Caco-2 (cell line): ENCODE data around the gene SLC44A1. TPM values are rescaled to one million over a fixed set of nuclear protein-coding genes. Genes with fewer than 3 reads are reported as not detected.
"Not testable (repeated sequence)": the region's sequence is repeated elsewhere in the genome, so short reads cannot be mapped to it uniquely, and the experiment has no call there.

Experiments
- BruUV-seq: library from RNA; stranded (reverse); fragments of 400-500 nt; replicated peaks from 2 replicates; lab custom pipeline; 2021; lab: Mats Ljungman, UMichigan
- CTCF ChIA-PET: fragments of 300-600 bp; sonication (Branson Sonifier 250); formaldehyde crosslinking; loops from one replicate; lab custom pipeline; 2022; ENCODE audit warnings: antibody characterized with exemption; lab: Charles Lee
- POLR2A ChIA-PET: fragments of 300-600 bp; sonication (Branson Sonifier 250); formaldehyde crosslinking; loops from one replicate; lab custom pipeline; 2022; ENCODE audit warnings: antibody characterized with exemption; lab: Charles Lee
- DNase-seq, 2 experiments: peaks; one replicate each; pipeline versions ENCODE4 v3.0.0 to v3.0.0-alpha.2; 2020 to 2022
- H3K27me3 ChIP-seq: replicated peaks from 2 replicates; pipeline ENCODE4 v1.6.0; 2011; ENCODE audit warnings: low read length; ENCODE audit not compliant: control insufficient read depth, insufficient read depth
- H3K36me3 ChIP-seq: 2 replicates; pipeline ENCODE4 v1.5.1; 2011; ENCODE audit warnings: low read length; ENCODE audit not compliant: control insufficient read depth, insufficient read depth
- H3K4me1 ChIP-seq: fragments of 250-450 bp; sonication (Bioruptor Pico); 2 replicates; pipeline ENCODE4 v1.5.1; 2020; ENCODE audit warnings: mild to moderate bottlenecking
- H3K4me3 ChIP-seq: 2 replicates; pipeline ENCODE4 v1.5.1; 2011; ENCODE audit warnings: low read depth, mild to moderate bottlenecking, control low read depth, low read length
- H3K9me3 ChIP-seq: fragments of 250-450 bp; sonication (Bioruptor Pico); 2 replicates; pipeline ENCODE4 v1.5.1; 2020; ENCODE audit warnings: mild to moderate bottlenecking, moderate library complexity
- H3K27ac Mint-ChIP-seq: one replicate; pipeline ENCODE4 v1.8.0; 2022; ENCODE audit warnings: mixed read lengths; ENCODE audit not compliant: unreplicated experiment
- H3K27me3 Mint-ChIP-seq: one replicate; pipeline ENCODE4 v1.8.0; 2022; ENCODE audit warnings: mixed read lengths; ENCODE audit not compliant: insufficient read depth, unreplicated experiment
- H3K36me3 Mint-ChIP-seq: one replicate; pipeline ENCODE4 v1.8.0; 2022; ENCODE audit warnings: mild to moderate bottlenecking, mixed read lengths; ENCODE audit not compliant: insufficient read depth, unreplicated experiment
- H3K4me1 Mint-ChIP-seq: one replicate; pipeline ENCODE4 v1.8.0; 2022; ENCODE audit warnings: low read depth, mixed read lengths; ENCODE audit not compliant: unreplicated experiment
- H3K4me3 Mint-ChIP-seq: one replicate; pipeline ENCODE4 v1.8.0; 2022; ENCODE audit warnings: mild to moderate bottlenecking, moderate library complexity, mixed read lengths; ENCODE audit not compliant: unreplicated experiment
- H3K9me3 Mint-ChIP-seq: one replicate; pipeline ENCODE4 v1.8.0; 2022; ENCODE audit warnings: mixed read lengths; ENCODE audit not compliant: unreplicated experiment
- intact Hi-C: fragments of 100-400 bp; cut with micrococcal nuclease; formaldehyde crosslinking; loops from one replicate; pipeline ENCODE4 v1.10.0; 2022; ENCODE audit not compliant: unreplicated experiment
- total RNA-seq: library from RNA; stranded (reverse); gene quantifications from 2 replicates; pipeline ENCODE4 v1.2.3, GENCODE V29; 2022
- TF ChIP-seq, protein P1 (sequence below), 2 experiments: fragments of 200-600 bp in 1 of 2; IDR thresholded peaks; 1 replicate in 1 of 2; 2 replicates in 1 of 2; pipeline versions ENCODE4 v1.5.1 to v1.8.0; 2011 to 2022; ENCODE audit warnings: antibody characterized with exemption in 1 of 2, control low read depth in 1 of 2, inconsistent platforms in 1 of 2, low read depth in 1 of 2, low read length in 1 of 2, mild to moderate bottlenecking in 1 of 2, moderate library complexity in 1 of 2; ENCODE audit not compliant: insufficient read depth in 1 of 2, severe bottlenecking in 1 of 2, unreplicated experiment in 1 of 2

The SLC44A1 gene
- total RNA-seq, 1 experiment from 2014 or later = 45.8 TPM

DNA sequence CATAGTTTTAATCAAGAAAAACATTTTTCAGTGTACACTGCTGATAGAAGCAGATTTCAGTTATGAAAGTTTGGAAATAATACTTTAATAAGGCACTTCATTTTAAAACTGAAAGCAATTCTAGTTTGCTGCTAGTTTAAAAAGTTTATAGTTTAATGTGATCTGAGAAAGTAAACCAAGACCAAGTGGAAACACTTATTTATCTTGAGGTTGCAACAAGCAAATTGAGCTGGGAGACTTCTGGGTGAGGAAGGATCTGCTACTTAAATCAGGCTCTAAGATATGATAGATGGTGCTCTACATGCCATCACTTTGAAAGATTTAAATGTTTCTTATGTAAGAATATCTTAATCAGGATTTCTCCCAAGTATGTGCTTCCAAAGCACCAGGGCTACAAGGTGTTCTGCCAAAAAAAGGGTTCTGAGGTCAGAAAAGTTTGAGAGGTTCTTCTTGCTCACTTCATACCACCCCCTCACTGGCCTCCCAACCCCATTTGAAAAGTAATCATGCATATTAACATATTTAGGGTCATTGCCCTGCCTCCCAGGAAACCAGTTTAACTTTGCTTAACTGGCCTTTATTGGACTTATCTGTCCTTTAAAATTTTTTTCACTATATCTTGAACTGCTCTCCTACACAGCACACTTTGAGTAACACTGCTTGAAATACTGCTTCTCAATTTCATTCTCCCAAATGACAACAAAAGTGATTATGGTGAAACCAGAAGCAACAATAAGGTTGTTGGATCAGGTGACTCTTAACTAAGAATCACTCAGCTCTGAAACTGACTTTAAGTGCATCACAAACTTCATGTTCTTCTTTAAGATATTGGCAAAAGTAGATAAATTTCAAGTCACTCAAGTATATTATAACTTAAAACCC, 15.5 kb downstream of the SLC44A1 start:
- H3K4me3 Mint-ChIP-seq = no peak overlapping the region
- BruUV-seq = no TSS peak
- H3K9me3 Mint-ChIP-seq = no peaks in the 10 kb centered on the region
- H3K27me3 Mint-ChIP-seq = no peaks in the 10 kb centered on the region
- H3K4me1 ChIP-seq = no peaks in the 10 kb centered on the region
- CTCF ChIA-PET = no interaction called here
- H3K36me3 Mint-ChIP-seq = peaks cover 6% of the 10 kb centered on the region
- H3K9me3 ChIP-seq = no peaks in the 10 kb centered on the region
- no peaks in the 10 kb centered on the region for H3K27me3 ChIP-seq
- no peak for DNase-seq
- no peak overlapping the region for H3K4me3 ChIP-seq
- POLR2A ChIA-PET = no interaction called here
- intact Hi-C loops = no loop called here
- H3K36me3 ChIP-seq = no peaks in the 10 kb centered on the region
- peak overlapping the region; percentile 23 for H3K27ac Mint-ChIP-seq
- TF ChIP-seq, protein P1, sequence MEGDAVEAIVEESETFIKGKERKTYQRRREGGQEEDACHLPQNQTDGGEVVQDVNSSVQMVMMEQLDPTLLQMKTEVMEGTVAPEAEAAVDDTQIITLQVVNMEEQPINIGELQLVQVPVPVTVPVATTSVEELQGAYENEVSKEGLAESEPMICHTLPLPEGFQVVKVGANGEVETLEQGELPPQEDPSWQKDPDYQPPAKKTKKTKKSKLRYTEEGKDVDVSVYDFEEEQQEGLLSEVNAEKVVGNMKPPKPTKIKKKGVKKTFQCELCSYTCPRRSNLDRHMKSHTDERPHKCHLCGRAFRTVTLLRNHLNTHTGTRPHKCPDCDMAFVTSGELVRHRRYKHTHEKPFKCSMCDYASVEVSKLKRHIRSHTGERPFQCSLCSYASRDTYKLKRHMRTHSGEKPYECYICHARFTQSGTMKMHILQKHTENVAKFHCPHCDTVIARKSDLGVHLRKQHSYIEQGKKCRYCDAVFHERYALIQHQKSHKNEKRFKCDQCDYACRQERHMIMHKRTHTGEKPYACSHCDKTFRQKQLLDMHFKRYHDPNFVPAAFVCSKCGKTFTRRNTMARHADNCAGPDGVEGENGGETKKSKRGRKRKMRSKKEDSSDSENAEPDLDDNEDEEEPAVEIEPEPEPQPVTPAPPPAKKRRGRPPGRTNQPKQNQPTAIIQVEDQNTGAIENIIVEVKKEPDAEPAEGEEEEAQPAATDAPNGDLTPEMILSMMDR (IDR thresholded peaks at IDR 0.05; ENCODE audit: insufficient read depth in 1 of 2, low read depth in 1 of 2, low read length in 1 of 2, severe bottlenecking in 1 of 2, unreplicated experiment in 1 of 2) = no peak
- H3K4me1 Mint-ChIP-seq = peaks cover 19% of the 10 kb centered on the region

DNA sequence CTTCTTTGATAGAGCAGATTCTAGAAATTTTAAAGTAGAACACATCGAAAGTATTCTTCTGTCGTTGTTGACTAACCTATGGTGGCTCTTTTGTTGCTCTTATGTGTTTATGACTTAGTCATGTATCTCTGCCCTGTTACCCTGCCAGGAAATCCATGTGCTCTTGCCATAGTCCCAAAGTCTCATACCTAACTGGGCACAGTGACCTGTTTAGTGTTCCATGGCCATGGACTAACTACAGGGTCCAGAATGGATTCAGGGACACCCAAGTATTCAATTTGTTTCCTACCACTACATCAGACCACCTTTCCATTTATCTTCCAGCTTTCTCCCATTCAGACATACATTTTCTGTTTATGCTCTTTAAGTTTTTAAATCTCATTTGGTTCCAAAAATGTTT, 18.0 kb downstream of the SLC44A1 start:
- DNase-seq = no peak
- Histone ChIP-seq H3K27me3 (no peaks in the 10 kb centered on the region), H3K36me3 (no peaks in the 10 kb centered on the region; the same call in 1 of the 2 replicates), H3K4me1 (no peaks in the 10 kb centered on the region), H3K4me3 (no peak overlapping the region), H3K9me3 (no peaks in the 10 kb centered on the region)
- intact Hi-C loops = no loop called here
- Mint-ChIP-seq H3K27me3 (no peaks in the 10 kb centered on the region), H3K4me1 (peaks cover 16% of the 10 kb centered on the region), H3K4me3 (no peak overlapping the region), H3K27ac (no peak overlapping the region), H3K9me3 (no peaks in the 10 kb centered on the region), H3K36me3 (peaks cover 6% of the 10 kb centered on the region)
- POLR2A ChIA-PET = no interaction called here
- no TSS peak for BruUV-seq
- TF ChIP-seq, protein P1 (IDR thresholded peaks at IDR 0.05; ENCODE audit: insufficient read depth in 1 of 2, low read depth in 1 of 2, low read length in 1 of 2, severe bottlenecking in 1 of 2, unreplicated experiment in 1 of 2) = no peak
- CTCF ChIA-PET = no interaction called here

DNA sequence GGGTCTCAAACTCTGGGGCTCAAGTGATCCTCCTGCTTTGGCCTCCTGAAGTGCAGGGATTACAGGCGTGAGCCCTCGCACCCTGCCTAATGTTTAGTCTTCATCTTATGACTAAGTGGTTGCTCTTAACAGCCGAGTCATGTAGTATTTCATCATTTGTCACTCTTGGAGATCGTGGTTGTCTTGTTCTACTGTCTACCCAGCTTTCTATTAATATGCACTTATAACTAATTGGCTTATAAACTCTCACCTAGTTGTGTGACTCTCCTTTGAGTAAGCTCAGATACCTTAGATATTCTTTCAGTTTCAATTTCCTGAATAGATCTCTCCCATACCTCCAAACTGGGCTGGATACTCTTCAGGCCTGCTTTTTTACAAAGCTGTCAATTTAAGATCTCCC, 19.9 kb downstream of the SLC44A1 start:
- TF ChIP-seq, protein P1 (IDR thresholded peaks at IDR 0.05; ENCODE audit: insufficient read depth in 1 of 2, low read depth in 1 of 2, low read length in 1 of 2, severe bottlenecking in 1 of 2, unreplicated experiment in 1 of 2) = no peak
- POLR2A ChIA-PET = interaction anchor here (0.7 kb wide), 1 partner anchor 20 kb away, joined by 4 read pairs; the partner anchor contains the start of gene SLC44A1
- Mint-ChIP-seq H3K36me3 (peaks cover 6% of the 10 kb centered on the region), H3K27me3 (no peaks in the 10 kb centered on the region), H3K4me1 (peaks cover 9% of the 10 kb centered on the region), H3K4me3 (no peak overlapping the region), H3K9me3 (no peaks in the 10 kb centered on the region), H3K27ac (no peak overlapping the region)
- Histone ChIP-seq H3K4me3 (no peak overlapping the region), H3K27me3 (no peaks in the 10 kb centered on the region), H3K9me3 (no peaks in the 10 kb centered on the region), H3K4me1 (no peaks in the 10 kb centered on the region), H3K36me3 (no peaks in the 10 kb centered on the region; the same call in 1 of the 2 replicates)
- no peak for DNase-seq
- intact Hi-C loops = no loop called here
- BruUV-seq = no TSS peak
- CTCF ChIA-PET = no interaction called here

DNA sequence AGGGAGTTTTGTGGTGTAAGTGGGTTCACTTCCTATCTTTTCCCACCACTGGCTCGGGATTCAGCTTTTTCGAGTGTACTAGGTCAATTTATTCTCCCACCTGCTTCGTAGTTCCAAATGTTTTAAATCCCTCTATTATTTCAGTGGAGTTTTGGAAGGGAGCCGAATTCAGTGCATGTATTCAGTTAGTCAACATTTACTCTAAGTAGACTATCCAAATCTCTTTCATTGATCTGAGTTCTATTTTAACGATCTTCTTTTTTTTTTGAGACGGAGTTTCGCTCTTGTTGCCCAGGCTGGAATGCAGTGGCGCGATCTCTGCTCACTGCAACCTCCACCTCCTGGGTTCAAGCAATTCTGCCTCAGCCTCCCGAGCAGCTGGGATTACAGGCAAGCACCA, 23.8 kb downstream of the SLC44A1 start:
- H3K4me3 ChIP-seq, H3K4me3 Mint-ChIP-seq, H3K4me1 ChIP-seq, DNase-seq, intact Hi-C loops, H3K27ac Mint-ChIP-seq, H3K4me1 Mint-ChIP-seq, H3K36me3 ChIP-seq, BruUV-seq, H3K36me3 Mint-ChIP-seq, H3K27me3 Mint-ChIP-seq, POLR2A ChIA-PET, H3K9me3 Mint-ChIP-seq, H3K9me3 ChIP-seq, CTCF ChIA-PET, H3K27me3 ChIP-seq: not testable (repeated sequence)
